Measurements from ENCODE around the gene SERPINE2. TPM values are rescaled to one million over a fixed set of nuclear protein-coding genes. Genes with fewer than 3 reads are reported as not detected.

SERPINE2 gene
- total RNA-seq, 1 experiment from 2014 or later = 93.3 TPM

- Histone ChIP-seq H3K9me2 (ENCODE audit: insufficient read depth) (no peaks in the 10 kb centered on the region), H3K4me3 (replicated peaks in 1 of 2; ENCODE audit: low read depth in 1 of 2, low read length in 2 of 2) (no peak overlapping the region), H3K27ac (ENCODE audit: low read depth, low read length) (no peak overlapping the region), H3K4me1 (ENCODE audit: control insufficient read depth in 1 of 2, insufficient read depth in 2 of 2, low read length in 2 of 2) (no peaks in the 10 kb centered on the region), H3K27me3 (ENCODE audit: insufficient read depth, low read length) (no peaks in the 10 kb centered on the region), H3K4me2 (ENCODE audit: low read length) (no peak overlapping the region), H3K9me3 (ENCODE audit: control insufficient read depth in 1 of 2, insufficient read depth in 1 of 2, low read depth in 1 of 2, low read length in 2 of 2) (no peaks in the 10 kb centered on the region), H3K36me3 (ENCODE audit: control insufficient read depth in 1 of 2, insufficient read depth in 2 of 2, low read length in 2 of 2) (peaks cover 7 to 9% of the 10 kb centered on the region in 2 experiments; a peak in 3 of 4 replicates), H3K9ac (ENCODE audit: low read length) (no peak overlapping the region), H4K20me1 (ENCODE audit: insufficient read depth) (peaks cover 3% of the 10 kb centered on the region; the same call in 1 of the 2 replicates), H2AFZ (ENCODE audit: low read depth, low read length, poor library complexity, severe bottlenecking) (no peak overlapping the region), H3K79me2 (ENCODE audit: insufficient read depth, low read length) (peaks cover under 1% of the 10 kb centered on the region; the same call in 1 of the 2 replicates)
- TF ChIP-seq EZH2phosphoT487 (IDR thresholded peaks at IDR 0.05; ENCODE audit: borderline replicate concordance) = no peak
- TF ChIP-seq YY1 (IDR thresholded peaks at IDR 0.05; ENCODE audit: extremely low read depth, insufficient replicate concordance, low read depth, low read length) = peak; percentile 29
- peak; percentile 13; the same call in 1 of the 2 replicates for TF ChIP-seq SP1 (IDR thresholded peaks at IDR 0.05; ENCODE audit: low read depth)
- TF ChIP-seq CEBPB (IDR thresholded peaks at IDR 0.05; ENCODE audit: low read depth) = peak; percentile 78
- TF ChIP-seq RAD21 (IDR thresholded peaks at IDR 0.05; ENCODE audit: low read depth) = peak; percentile 95
- no peak for TF ChIP-seq TCF7L2 (IDR thresholded peaks at IDR 0.05; ENCODE audit: borderline replicate concordance, extremely low read depth, insufficient read depth, insufficient read length)
- no peak for TF ChIP-seq ZFX (IDR thresholded peaks at IDR 0.05)
- TF ChIP-seq FOSL1 (IDR thresholded peaks at IDR 0.05; ENCODE audit: low read depth) = no peak
- TF ChIP-seq CTCF (IDR thresholded peaks at IDR 0.05 in 2 of 3, conservative IDR thresholded peaks at IDR 0.05 in 1 of 3; ENCODE audit: borderline replicate concordance in 1 of 3, insufficient read depth in 1 of 3, low read depth in 2 of 3, low read length in 2 of 3) = peak; percentile 84 to 96 (median 93)
- no peak for TF ChIP-seq POLR2A (IDR thresholded peaks at IDR 0.05; ENCODE audit: borderline replicate concordance, extremely low read depth, insufficient read depth, insufficient read length)
- no peak for TF ChIP-seq ELF1 (IDR thresholded peaks at IDR 0.05; ENCODE audit: borderline replicate concordance, low read depth)
- DNase-seq (ENCODE audit: low read depth, low spot score) (peak; percentile 49), ATAC-seq (peak; percentile 77)
- RAD21 ChIA-PET (ENCODE audit: low non-redundant PET in 1 of 2, low total read pairs in 2 of 2, uncharacterized antibody in 2 of 2, unreplicated experiment in 2 of 2) = interaction anchor here (0.6 to 2.7 kb wide), 10 partner anchors 23 to 439 kb away, joined by 3 to 31 read pairs (median 4); no protein-coding TSS in a partner anchor
- POLR2A ChIA-PET = interaction anchor here (1.0 to 1.8 kb wide), 5 partner anchors 23 to 389 kb away, joined by 3 to 7 read pairs (median 3); partner anchors contain the start of gene SERPINE2
- CTCF ChIA-PET = interaction anchor here (0.9 to 6.2 kb wide), 32 partner anchors 10 to 999 kb away, joined by 3 to 170 read pairs (median 5); partner anchors contain the start of gene SERPINE2
- BruUV-seq (replicated peaks) = no TSS peak
- intact Hi-C loops (cut with micrococcal nuclease) = loop anchor here (1.0 to 10.0 kb wide), 5 partner anchors 314 to 1034 kb away; no protein-coding TSS in a partner anchor
These were observed 68.5 kb downstream of the SERPINE2 start for GRCh38 chr2:223970343-223971128.

Measured in HCT116 (cell line).